ENCODE data around the gene CPLX1. TPM values are rescaled to one million over a fixed set of nuclear protein-coding genes. Genes with fewer than 3 reads are reported as not detected.

The CPLX1 gene
- total RNA-seq, 1 donor from 2014 or later, result not detected

DNA sequence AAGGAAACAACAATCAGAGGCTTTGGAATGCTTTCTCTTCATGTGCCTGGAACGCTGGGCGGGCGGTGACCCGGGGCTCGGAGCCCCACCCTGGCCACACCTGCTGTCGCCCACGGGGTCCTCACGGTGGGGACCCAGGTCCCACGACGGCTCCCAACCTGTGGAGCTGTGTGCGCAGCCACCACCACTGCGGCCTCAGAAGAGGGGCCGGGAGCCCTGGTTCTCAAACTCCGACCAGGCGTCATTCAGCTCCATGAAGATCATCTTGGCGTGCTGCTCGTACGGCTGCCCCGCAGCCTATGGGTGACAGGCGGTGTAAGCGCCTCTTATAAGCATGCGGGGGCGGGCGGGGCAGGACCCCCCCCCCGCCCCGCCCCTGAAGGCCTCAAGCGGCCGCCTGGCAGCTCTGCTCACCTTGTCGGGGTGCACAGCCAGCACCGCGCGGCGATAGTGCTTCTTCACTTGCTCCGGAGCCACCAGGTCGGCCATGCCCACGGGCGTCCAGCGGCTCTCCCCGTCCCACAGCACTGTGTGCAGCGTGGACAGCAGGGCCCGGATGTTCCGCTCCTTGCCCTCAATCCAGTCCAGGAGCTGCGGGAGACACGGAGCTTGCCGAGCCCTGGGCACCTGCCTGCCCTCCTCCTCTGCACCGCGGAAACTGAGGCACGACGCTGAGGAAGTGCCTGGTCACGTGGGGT lies 23.7 kb upstream of the CPLX1 start:
- intact Hi-C loops (cut with micrococcal nuclease), result no loop called here
- TF ChIP-seq, protein P1, sequence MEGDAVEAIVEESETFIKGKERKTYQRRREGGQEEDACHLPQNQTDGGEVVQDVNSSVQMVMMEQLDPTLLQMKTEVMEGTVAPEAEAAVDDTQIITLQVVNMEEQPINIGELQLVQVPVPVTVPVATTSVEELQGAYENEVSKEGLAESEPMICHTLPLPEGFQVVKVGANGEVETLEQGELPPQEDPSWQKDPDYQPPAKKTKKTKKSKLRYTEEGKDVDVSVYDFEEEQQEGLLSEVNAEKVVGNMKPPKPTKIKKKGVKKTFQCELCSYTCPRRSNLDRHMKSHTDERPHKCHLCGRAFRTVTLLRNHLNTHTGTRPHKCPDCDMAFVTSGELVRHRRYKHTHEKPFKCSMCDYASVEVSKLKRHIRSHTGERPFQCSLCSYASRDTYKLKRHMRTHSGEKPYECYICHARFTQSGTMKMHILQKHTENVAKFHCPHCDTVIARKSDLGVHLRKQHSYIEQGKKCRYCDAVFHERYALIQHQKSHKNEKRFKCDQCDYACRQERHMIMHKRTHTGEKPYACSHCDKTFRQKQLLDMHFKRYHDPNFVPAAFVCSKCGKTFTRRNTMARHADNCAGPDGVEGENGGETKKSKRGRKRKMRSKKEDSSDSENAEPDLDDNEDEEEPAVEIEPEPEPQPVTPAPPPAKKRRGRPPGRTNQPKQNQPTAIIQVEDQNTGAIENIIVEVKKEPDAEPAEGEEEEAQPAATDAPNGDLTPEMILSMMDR (IDR thresholded peaks at IDR 0.05), result no peak
- H3K4me3 Mint-ChIP-seq, result no peak overlapping the region
- H3K27ac Mint-ChIP-seq, result no peak overlapping the region
- ATAC-seq (ENCODE audit: low read depth) (no peak), DNase-seq (no peak)
- peaks cover 42% of the 10 kb centered on the region for H3K36me3 Mint-ChIP-seq (ENCODE audit: low read depth)
- H3K9me3 Mint-ChIP-seq, result no peaks in the 10 kb centered on the region
- H3K4me1 Mint-ChIP-seq, result no peaks in the 10 kb centered on the region
- CTCF ChIA-PET, result no interaction called here
- POLR2A ChIA-PET, result interaction anchor here (0.6 kb wide), 1 partner anchor 191 kb away, joined by 3 read pairs; no protein-coding TSS in a partner anchor
- no peaks in the 10 kb centered on the region for H3K27me3 Mint-ChIP-seq

DNA sequence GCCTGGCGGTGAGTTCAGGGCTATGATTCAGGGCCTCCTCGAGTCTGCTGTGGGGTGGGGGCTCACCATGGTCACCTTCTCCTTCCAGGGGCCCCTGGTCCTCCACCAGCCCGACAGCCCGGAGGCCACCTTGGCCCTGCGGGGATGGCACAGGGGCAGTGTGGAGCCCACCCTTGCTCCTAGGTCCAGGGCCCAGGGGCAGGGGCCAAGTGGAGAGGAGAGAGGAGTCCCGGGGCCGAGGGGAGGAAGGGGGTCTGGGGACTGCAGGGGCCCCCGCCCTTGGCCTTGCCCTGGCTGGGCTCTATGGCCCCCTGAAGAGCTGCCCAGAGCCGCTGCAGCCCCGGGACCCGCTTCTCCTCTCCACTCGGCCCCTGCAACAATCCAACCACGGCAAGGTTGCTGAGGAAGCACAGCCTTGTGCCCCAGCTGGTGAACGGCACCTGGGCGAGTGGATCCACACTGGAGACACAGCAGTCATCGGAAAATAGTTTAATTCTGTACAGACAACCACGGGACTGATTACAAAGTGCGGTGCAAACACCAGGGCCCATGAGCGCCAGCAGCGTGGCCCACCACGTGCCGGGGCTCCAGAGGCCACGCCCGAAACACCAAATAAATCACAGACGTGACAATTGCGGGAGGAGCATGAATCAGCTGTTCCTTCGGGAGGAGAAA lies 23.0 kb upstream of the CPLX1 start:
- H3K27me3 Mint-ChIP-seq, result no peaks in the 10 kb centered on the region
- peaks cover 3% of the 10 kb centered on the region for H3K9me3 Mint-ChIP-seq
- POLR2A ChIA-PET, result no interaction called here
- CTCF ChIA-PET, result no interaction called here
- no peak overlapping the region for H3K4me3 Mint-ChIP-seq
- no peak overlapping the region for H3K27ac Mint-ChIP-seq
- intact Hi-C loops (cut with micrococcal nuclease), result no loop called here
- DNase-seq (no peak), ATAC-seq (ENCODE audit: low read depth) (no peak)
- no peaks in the 10 kb centered on the region for H3K4me1 Mint-ChIP-seq
- H3K36me3 Mint-ChIP-seq (ENCODE audit: low read depth), result peaks cover 37% of the 10 kb centered on the region
- TF ChIP-seq, protein P1 (IDR thresholded peaks at IDR 0.05), result no peak

DNA sequence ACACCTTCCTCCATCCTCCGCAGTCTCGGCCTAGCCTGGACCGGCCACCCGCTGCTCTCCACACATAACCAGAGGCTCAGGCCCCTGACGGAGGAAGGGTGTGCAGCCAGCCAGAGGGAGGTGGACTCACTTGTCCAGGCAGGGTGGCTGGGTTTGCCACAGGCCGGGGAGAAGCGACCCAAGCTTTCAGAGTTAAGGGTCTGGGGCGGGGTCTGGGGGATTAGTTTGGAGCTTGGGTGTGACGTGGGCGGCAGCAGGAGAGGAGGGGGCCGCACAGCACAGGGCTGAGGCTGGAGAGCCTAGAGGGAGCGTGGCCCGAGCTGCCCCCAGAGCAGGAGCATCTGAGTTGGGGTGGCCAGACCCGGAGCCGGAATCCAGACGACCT lies 22.4 kb upstream of the CPLX1 start:
- DNase-seq (no peak), ATAC-seq (ENCODE audit: low read depth) (no peak)
- Mint-ChIP-seq H3K27ac (no peak overlapping the region), H3K4me1 (no peaks in the 10 kb centered on the region), H3K9me3 (peaks cover 3% of the 10 kb centered on the region), H3K4me3 (no peak overlapping the region), H3K27me3 (no peaks in the 10 kb centered on the region), H3K36me3 (ENCODE audit: low read depth) (peaks cover 37% of the 10 kb centered on the region)
- ChIA-PET POLR2A (no interaction called here), CTCF (no interaction called here)
- TF ChIP-seq, protein P1 (IDR thresholded peaks at IDR 0.05), result no peak
- intact Hi-C loops (cut with micrococcal nuclease), result no loop called here

DNA sequence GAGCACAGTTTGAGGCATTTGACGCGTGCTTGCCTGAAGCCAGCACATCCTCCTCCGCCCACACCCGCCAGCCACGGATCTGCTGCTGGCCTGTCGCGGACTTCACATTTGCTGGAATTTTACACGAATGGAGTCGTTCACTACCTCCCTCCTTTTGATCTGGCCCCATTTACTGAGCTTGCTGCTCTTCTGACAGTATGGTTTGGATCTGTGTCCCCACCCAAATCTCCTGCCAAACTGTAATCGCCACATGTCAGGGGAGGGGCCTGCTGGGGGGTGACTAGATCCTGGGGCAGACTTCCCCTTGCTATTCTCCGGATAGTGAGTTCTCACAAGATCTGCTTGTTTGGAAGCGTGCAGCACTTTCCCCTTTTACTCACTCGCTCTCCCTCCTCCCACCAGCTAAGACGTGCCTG lies 19.9 kb upstream of the CPLX1 start:
- ATAC-seq (ENCODE audit: low read depth) (no peak), DNase-seq (no peak)
- TF ChIP-seq, protein P1 (IDR thresholded peaks at IDR 0.05), result no peak
- intact Hi-C loops (cut with micrococcal nuclease), result no loop called here
- peaks cover 3% of the 10 kb centered on the region for H3K9me3 Mint-ChIP-seq
- H3K36me3 Mint-ChIP-seq (ENCODE audit: low read depth), result peaks cover 27% of the 10 kb centered on the region
- no peak overlapping the region for H3K27ac Mint-ChIP-seq
- H3K4me1 Mint-ChIP-seq, result no peaks in the 10 kb centered on the region
- ChIA-PET CTCF (no interaction called here), POLR2A (no interaction called here)
- H3K27me3 Mint-ChIP-seq, result no peaks in the 10 kb centered on the region
- H3K4me3 Mint-ChIP-seq, result no peak overlapping the region

DNA sequence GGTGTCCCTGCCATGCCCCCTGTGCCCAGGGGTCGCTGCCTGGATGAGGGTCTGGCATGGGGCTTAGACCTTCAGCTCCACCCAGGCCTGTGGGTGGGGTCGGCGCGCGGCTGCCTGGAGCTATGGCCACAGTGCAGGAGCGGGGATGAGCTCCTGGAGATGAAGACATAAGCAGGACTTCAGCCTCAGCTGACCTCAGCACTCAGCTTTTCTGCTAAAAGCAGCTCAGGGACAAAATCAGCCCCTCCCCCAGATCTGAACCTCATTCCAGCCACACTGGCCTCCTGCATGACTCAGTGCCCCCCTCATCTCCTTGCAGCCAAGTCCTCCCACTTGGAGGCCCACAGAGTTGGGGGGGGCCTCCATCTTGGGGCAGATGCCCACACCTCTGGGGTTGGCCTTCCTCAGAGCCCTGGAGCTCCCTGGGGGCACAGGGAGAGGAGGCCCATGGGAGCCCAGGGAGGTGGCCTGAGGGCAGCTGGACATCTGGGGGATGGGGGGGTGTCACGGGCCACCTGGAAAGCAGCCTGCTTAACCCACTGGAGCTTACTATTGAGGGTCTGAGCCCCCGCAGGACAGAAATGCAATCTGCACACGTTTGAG lies 19.4 kb upstream of the CPLX1 start:
- H3K9me3 Mint-ChIP-seq, result peaks cover 3% of the 10 kb centered on the region
- H3K27ac Mint-ChIP-seq, result no peak overlapping the region
- intact Hi-C loops (cut with micrococcal nuclease), result no loop called here
- H3K36me3 Mint-ChIP-seq (ENCODE audit: low read depth), result peaks cover 27% of the 10 kb centered on the region
- DNase-seq, result no peak
- H3K4me3 Mint-ChIP-seq, result no peak overlapping the region
- no peaks in the 10 kb centered on the region for H3K4me1 Mint-ChIP-seq
- TF ChIP-seq, protein P1 (IDR thresholded peaks at IDR 0.05), result no peak
- ChIA-PET CTCF (no interaction called here), POLR2A (interaction anchor here (0.6 kb wide), 1 partner anchor 10 kb away, joined by 3 read pairs; no protein-coding TSS in a partner anchor)
- ATAC-seq (ENCODE audit: low read depth), result no peak
- no peaks in the 10 kb centered on the region for H3K27me3 Mint-ChIP-seq
